ENCODE results near the gene DOCK1. TPM values are rescaled to one million over a fixed set of nuclear protein-coding genes. Genes with fewer than 3 reads are reported as not detected.
"Not testable (repeated sequence)": the region's sequence is repeated elsewhere in the genome, so short reads cannot be mapped to it uniquely, and the experiment has no call there.

DOCK1 gene
- total and polyA plus RNA-seq, 2 donors: 33.3 to 132 TPM

- Histone ChIP-seq H3K4me3 (ENCODE audit: low read depth, low read length) (no peak overlapping the region), H3K27ac (ENCODE audit: low read depth) (no peak overlapping the region), H3K36me3 (ENCODE audit: insufficient read depth) (no peaks in the 10 kb centered on the region), H3K4me1 (ENCODE audit: insufficient read depth) (no peaks in the 10 kb centered on the region)
- DNase-seq (ENCODE audit: extremely low spot score): no peak
- 72% methylated on average over 5 of the region's 5 CpGs for WGBS
These were observed 372.8 kb downstream of the DOCK1 start for GRCh38 chr10:127278001-127278400.

GRCh38 chr10:127279334-127279774, 374.1 kb downstream of the DOCK1 start:
- no peaks in the 10 kb centered on the region for H3K36me3 ChIP-seq (ENCODE audit: insufficient read depth)
- H3K27ac ChIP-seq (ENCODE audit: low read depth): no peak overlapping the region
- H3K4me1 ChIP-seq (ENCODE audit: insufficient read depth): no peaks in the 10 kb centered on the region
- no peak overlapping the region for H3K4me3 ChIP-seq (ENCODE audit: low read depth, low read length)
- WGBS: 90% methylated on average over 5 of the region's 5 CpGs
- DNase-seq (ENCODE audit: extremely low spot score): no peak

- H3K4me1 ChIP-seq (ENCODE audit: insufficient read depth): no peaks in the 10 kb centered on the region
- 98% methylated on average over 4 of the region's 4 CpGs for WGBS
- H3K27ac ChIP-seq (ENCODE audit: low read depth): no peak overlapping the region
- no peak overlapping the region for H3K4me3 ChIP-seq (ENCODE audit: low read depth, low read length)
- H3K36me3 ChIP-seq (ENCODE audit: insufficient read depth): no peaks in the 10 kb centered on the region
- no peak for DNase-seq (ENCODE audit: extremely low spot score)
These were observed 375.2 kb downstream of the DOCK1 start for GRCh38 chr10:127280446-127280845.

- WGBS: 55% methylated on average over 4 of the region's 4 CpGs
- Histone ChIP-seq H3K36me3 (ENCODE audit: insufficient read depth) (no peaks in the 10 kb centered on the region), H3K27ac (ENCODE audit: low read depth) (no peak overlapping the region), H3K4me1 (ENCODE audit: insufficient read depth) (no peaks in the 10 kb centered on the region), H3K4me3 (ENCODE audit: low read depth, low read length) (no peak overlapping the region)
- DNase-seq (ENCODE audit: extremely low spot score): no peak
These were observed 377.8 kb downstream of the DOCK1 start for GRCh38 chr10:127283017-127283416.

- 58% methylated on average over 3 of the region's 3 CpGs for WGBS
- Histone ChIP-seq H3K36me3 (ENCODE audit: insufficient read depth) (no peaks in the 10 kb centered on the region), H3K4me3 (ENCODE audit: low read depth, low read length) (no peak overlapping the region), H3K4me1 (ENCODE audit: insufficient read depth) (no peaks in the 10 kb centered on the region), H3K27ac (ENCODE audit: low read depth) (no peak overlapping the region)
- DNase-seq (ENCODE audit: extremely low spot score): no peak
These were observed 378.3 kb downstream of the DOCK1 start for GRCh38 chr10:127283576-127283975.

GRCh38 chr10:127290850-127291249, 385.6 kb downstream of the DOCK1 start:
- Histone ChIP-seq H3K4me1 (ENCODE audit: insufficient read depth) (no peaks in the 10 kb centered on the region), H3K36me3 (ENCODE audit: insufficient read depth) (no peaks in the 10 kb centered on the region), H3K4me3 (ENCODE audit: low read depth, low read length) (no peak overlapping the region), H3K27ac (ENCODE audit: low read depth) (no peak overlapping the region)
- DNase-seq (ENCODE audit: extremely low spot score): no peak
- 53% methylated on average over 4 of the region's 4 CpGs for WGBS

GRCh38 chr10:127291329-127291728, 386.1 kb downstream of the DOCK1 start:
- H3K27ac ChIP-seq (ENCODE audit: low read depth): no peak overlapping the region
- DNase-seq (ENCODE audit: extremely low spot score): no peak
- H3K4me1 ChIP-seq (ENCODE audit: insufficient read depth): no peaks in the 10 kb centered on the region
- no peaks in the 10 kb centered on the region for H3K36me3 ChIP-seq (ENCODE audit: insufficient read depth)
- 94% methylated on average over 8 of the region's 8 CpGs for WGBS
- H3K4me3 ChIP-seq (ENCODE audit: low read depth, low read length): no peak overlapping the region

GRCh38 chr10:127292888-127293287, 387.7 kb downstream of the DOCK1 start:
- H3K4me1 ChIP-seq (ENCODE audit: insufficient read depth): no peaks in the 10 kb centered on the region
- 95% methylated on average over 4 of the region's 4 CpGs for WGBS

GRCh38 chr10:127293640-127294039, 388.4 kb downstream of the DOCK1 start:
- WGBS: 93% methylated on average over 8 of the region's 8 CpGs
- H3K27ac ChIP-seq (ENCODE audit: low read depth): no peak overlapping the region

More at GRCh38 chr10:127292888-127293287, 387.7 kb downstream of the DOCK1 start:
- Histone ChIP-seq H3K4me3 (ENCODE audit: low read depth, low read length) (no peak overlapping the region), H3K36me3 (ENCODE audit: insufficient read depth) (no peaks in the 10 kb centered on the region), H3K27ac (ENCODE audit: low read depth) (no peak overlapping the region)
- no peak for DNase-seq (ENCODE audit: extremely low spot score)

GRCh38 chr10:127296696-127297095, 391.5 kb downstream of the DOCK1 start:
- H3K36me3 ChIP-seq (ENCODE audit: insufficient read depth): no peaks in the 10 kb centered on the region
- DNase-seq (ENCODE audit: extremely low spot score): no peak
- H3K27ac ChIP-seq (ENCODE audit: low read depth): no peak overlapping the region
- no peak overlapping the region for H3K4me3 ChIP-seq (ENCODE audit: low read depth, low read length)
- 97% methylated on average over 6 of the region's 6 CpGs for WGBS
- H3K4me1 ChIP-seq (ENCODE audit: insufficient read depth): no peaks in the 10 kb centered on the region

More at GRCh38 chr10:127293640-127294039, 388.4 kb downstream of the DOCK1 start:
- no peak for DNase-seq (ENCODE audit: extremely low spot score)
- no peaks in the 10 kb centered on the region for H3K4me1 ChIP-seq (ENCODE audit: insufficient read depth)
- no peaks in the 10 kb centered on the region for H3K36me3 ChIP-seq (ENCODE audit: insufficient read depth)
- H3K4me3 ChIP-seq (ENCODE audit: low read depth, low read length): no peak overlapping the region

GRCh38 chr10:127298381-127298780, 393.2 kb downstream of the DOCK1 start:
- H3K4me1 ChIP-seq (ENCODE audit: insufficient read depth): no peaks in the 10 kb centered on the region
- no peak for DNase-seq (ENCODE audit: extremely low spot score)
- WGBS: 62% methylated on average over 4 of the region's 4 CpGs
- H3K4me3 ChIP-seq (ENCODE audit: low read depth, low read length): no peak overlapping the region
- no peak overlapping the region for H3K27ac ChIP-seq (ENCODE audit: low read depth)
- no peaks in the 10 kb centered on the region for H3K36me3 ChIP-seq (ENCODE audit: insufficient read depth)

- not testable (repeated sequence) for DNase-seq (ENCODE audit: extremely low spot score); H3K36me3 ChIP-seq (ENCODE audit: insufficient read depth); H3K27ac ChIP-seq (ENCODE audit: low read depth); H3K4me1 ChIP-seq (ENCODE audit: insufficient read depth); H3K4me3 ChIP-seq (ENCODE audit: low read depth, low read length)
- WGBS: 98% methylated on average over 11 of the region's 11 CpGs
These were observed 394.0 kb downstream of the DOCK1 start for GRCh38 chr10:127299192-127299591.

- no peak overlapping the region for H3K4me3 ChIP-seq (ENCODE audit: low read depth, low read length)
- 87% methylated on average over 13 of the region's 13 CpGs for WGBS
- no peak for DNase-seq (ENCODE audit: extremely low spot score)
- H3K4me1 ChIP-seq (ENCODE audit: insufficient read depth): no peaks in the 10 kb centered on the region
- no peaks in the 10 kb centered on the region for H3K36me3 ChIP-seq (ENCODE audit: insufficient read depth)
- H3K27ac ChIP-seq (ENCODE audit: low read depth): no peak overlapping the region
These were observed 394.9 kb downstream of the DOCK1 start for GRCh38 chr10:127299956-127300689.

- Histone ChIP-seq H3K27ac (ENCODE audit: low read depth) (no peak overlapping the region), H3K36me3 (ENCODE audit: insufficient read depth) (no peaks in the 10 kb centered on the region), H3K4me3 (ENCODE audit: low read depth, low read length) (no peak overlapping the region), H3K4me1 (ENCODE audit: insufficient read depth) (no peaks in the 10 kb centered on the region)
- DNase-seq (ENCODE audit: extremely low spot score): no peak
- 88% methylated on average over 11 of the region's 11 CpGs for WGBS
These were observed 395.7 kb downstream of the DOCK1 start for GRCh38 chr10:127300868-127301321.
